NCI-H345 (cell line): ENCODE data around the gene CTNND2.
"Not testable (repeated sequence)": the region's sequence is repeated elsewhere in the genome, so short reads cannot be mapped to it uniquely, and the experiment has no call there.

ENCODE experiments used
- DNase-seq: peaks from one replicate; lab custom pipeline; 2025; lab: John Stamatoyannopoulos, UW

The CTNND2 gene

DNA sequence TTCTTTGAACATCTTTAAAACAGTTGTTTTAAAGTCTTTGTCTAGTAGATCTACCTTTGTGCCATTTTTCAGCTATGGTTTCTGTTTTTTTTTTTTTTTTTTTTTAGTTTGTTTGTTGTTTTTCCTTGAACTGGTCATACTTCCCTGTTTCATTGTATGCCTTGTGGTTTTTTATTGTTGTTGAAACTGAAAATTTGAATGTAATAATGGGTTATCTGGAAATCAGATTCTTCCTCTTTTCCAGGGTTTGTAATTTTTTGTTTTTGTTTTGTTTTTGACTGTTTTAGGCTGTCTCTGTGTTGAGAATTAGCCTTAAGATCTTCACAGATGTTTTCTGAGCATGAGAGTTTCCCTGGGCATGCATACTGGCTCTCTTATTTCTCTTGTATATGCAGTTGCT, 873.6 kb downstream of the CTNND2 start:
- no peak for DNase-seq

DNA sequence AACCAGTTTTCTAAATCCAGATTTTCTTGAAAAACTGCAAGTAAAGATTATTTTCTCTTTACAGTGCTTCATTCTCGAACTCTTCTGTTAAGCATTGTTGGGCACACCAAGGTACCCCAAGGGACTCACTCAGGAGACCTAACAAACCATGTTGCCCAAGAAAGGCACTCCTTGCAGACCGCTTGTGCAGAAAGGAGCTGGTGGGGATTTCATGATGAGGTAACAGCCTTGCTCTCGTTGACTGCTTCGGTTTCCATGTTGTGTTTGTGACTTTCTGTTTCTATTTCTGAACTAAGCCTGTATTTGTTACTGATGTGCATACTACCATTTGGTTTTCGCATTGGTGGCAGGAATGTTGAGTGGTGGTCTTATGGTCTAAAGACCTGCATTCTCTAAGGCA, 876.6 kb downstream of the CTNND2 start:
- no peak for DNase-seq

DNA sequence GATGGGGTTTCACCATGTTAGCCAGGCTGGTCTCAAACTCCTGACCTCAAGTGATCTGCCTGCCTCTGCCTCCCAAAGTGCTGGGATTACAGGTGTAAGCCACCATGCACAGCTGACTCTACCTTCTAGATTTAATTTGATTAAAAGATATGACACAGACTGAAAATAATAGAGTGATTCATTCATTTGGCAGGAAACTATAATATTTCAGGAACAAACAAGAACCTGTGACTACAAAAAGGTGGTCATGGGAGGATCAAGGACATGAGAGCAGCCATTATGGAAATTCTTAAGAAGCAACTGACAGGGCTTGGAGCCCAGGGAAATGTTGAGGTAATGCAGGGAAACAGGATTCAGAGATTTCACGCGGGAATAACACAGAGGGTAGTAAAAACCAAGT, 877.7 kb downstream of the CTNND2 start:
- no peak for DNase-seq

DNA sequence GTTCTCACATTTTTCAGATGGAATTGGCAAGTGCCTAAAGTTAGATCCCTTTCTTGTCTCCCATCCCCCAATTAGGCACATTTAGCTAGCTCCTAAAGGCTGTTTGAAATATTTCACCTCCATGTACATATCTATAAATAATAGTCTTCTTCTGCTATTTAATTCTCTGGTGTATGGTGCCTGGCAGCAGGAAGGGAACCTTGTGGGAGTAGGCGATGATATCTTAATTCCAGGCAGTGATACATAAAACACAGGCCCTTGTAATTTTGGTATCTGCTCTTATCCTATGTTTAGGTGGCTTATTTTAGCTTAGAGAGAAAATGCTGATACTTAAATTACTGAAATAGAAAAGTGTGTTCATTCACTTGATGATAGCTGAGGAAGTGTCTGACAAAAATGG, 880.3 kb downstream of the CTNND2 start:
- no peak for DNase-seq

DNA sequence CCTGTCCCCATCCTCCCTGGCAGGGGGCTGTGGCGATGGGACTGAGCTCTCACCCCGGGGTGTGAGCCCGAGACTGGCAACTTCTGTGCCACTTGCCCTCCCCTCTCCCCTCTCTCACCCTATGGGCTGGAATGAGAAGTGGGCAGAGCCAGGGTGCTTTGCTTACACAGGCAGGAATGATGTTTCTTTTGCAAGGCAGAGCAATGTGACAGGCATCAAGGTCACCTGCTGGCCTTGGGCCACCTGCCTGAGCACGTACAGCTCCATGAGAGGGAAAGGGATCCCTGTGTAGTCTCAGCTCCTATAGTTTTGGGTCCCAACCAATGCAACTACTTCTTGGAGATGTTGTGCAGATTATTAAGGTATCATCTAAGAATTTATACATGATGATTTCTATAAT, 890.5 kb downstream of the CTNND2 start:
- no peak for DNase-seq

DNA sequence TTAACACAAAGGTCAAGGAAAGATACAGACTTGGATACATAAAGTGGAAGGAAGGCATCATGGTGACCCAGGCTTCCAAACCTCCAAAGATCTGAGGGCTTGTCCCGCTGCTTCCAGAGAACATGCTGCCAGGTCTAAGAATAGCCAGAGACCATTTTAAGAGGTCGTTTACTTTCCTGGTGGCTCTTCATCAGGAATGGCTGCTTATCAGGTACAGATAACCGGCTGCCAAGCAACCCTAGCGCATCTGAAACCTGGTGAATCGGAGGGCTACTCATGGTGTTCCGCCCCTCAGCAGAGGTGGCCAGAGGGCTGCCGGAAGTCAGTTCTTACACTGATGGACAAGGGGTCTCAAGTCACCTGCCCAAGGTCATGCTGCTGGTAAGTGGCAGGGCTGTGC, 892.0 kb downstream of the CTNND2 start:
- no peak for DNase-seq

DNA sequence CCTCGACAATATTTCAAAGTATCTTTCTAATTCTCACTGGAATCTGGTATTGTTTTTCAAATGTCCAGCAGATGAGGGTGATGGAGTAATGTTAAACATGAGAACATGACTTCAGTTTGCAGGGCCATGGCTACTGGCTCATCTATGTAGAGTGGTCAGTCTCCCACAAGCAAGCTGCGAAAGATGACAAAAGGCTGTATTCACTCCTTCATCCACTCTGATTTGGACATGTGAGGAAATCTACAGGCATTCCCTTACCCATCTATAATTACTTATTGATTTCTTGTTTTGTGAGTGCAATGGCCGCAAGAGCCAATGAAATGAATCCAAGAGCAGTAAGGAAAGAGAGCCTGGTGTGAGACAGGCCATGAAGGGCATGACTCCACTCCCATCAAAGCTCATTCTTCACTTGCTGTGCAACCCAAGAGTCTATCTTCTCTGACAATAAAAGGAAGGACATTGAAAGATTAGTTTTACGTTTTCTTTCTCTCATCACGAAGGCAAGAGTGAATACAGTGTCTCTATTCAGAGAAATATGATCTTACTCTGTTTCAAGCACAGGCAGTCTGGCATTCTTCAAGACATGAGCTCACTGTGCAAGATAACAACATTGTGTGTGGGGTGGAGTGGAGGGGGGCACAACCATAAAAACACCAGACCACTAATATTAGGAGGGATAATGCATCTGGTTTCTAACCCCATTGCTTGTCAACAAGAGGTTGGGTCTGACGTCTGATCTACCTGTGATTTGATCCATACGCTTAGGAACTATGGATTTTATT, 893.6 kb downstream of the CTNND2 start:
- DNase-seq: no peak

DNA sequence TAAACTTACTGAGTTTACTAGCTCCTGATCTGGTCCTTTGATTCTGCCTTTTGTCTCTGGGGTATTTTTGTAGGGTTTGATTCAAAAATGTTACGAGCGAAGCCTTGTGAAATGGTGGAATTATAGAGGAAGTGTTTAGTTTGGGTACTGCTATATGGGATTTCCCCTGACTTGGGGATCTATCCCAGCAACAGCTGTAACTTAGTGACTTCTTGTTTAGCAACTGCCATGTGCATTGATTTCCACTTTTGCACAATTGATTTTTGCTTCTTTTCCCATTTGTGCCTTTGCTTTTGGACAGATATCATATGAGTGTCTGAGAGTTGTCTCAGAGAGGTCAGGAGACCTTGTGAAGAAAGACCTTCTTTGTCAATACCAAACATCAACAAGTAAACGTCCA, 894.7 kb downstream of the CTNND2 start:
- no peak for DNase-seq

DNA sequence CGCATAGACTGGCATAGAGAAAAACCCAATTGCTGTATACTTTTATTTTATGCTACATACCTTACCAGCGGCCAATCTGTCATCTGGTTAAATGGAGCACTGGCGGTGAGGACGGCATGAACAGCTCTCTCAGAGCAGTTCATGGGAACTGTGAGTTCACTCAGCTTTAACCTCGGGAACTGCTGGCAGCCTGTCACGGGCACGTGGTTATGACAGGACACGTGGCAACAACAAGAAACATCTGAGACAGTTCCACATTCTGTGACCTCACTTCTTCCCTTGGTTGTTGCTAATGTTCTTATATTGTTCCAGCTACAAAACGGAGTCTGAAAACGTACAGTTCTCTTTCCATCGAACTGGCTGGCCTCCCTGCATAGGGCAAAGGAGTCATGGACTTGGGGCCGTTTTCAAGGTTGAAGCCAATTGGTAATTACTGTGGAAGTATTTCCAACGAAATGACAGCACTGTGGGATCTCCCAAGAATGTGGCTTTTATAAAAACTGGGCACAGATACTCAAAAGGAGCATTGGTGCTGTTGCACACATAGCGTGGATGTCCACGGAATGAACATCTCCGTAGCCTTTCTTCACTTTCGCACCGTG, 896.9 kb downstream of the CTNND2 start:
- no peak for DNase-seq

DNA sequence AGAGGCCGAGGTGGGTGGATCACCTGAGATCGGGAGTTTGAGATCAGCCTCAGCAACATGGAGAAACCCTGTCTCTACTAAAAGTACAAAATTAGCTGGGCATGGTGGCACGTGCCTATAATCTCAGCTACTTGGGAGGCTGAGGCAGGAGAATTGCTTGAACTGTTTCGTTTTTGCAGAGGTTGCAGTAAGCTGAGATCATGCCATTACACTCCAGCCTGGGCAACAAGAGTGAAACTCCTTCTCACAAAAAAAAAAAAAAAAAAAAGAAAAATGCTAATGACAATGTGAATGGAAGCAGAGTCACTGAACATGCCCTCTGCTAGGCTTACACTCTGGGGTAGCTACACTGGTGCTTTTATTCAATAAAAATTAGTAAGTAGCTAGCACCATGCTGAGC, 899.7 kb downstream of the CTNND2 start:
- not testable (repeated sequence) for DNase-seq

DNA sequence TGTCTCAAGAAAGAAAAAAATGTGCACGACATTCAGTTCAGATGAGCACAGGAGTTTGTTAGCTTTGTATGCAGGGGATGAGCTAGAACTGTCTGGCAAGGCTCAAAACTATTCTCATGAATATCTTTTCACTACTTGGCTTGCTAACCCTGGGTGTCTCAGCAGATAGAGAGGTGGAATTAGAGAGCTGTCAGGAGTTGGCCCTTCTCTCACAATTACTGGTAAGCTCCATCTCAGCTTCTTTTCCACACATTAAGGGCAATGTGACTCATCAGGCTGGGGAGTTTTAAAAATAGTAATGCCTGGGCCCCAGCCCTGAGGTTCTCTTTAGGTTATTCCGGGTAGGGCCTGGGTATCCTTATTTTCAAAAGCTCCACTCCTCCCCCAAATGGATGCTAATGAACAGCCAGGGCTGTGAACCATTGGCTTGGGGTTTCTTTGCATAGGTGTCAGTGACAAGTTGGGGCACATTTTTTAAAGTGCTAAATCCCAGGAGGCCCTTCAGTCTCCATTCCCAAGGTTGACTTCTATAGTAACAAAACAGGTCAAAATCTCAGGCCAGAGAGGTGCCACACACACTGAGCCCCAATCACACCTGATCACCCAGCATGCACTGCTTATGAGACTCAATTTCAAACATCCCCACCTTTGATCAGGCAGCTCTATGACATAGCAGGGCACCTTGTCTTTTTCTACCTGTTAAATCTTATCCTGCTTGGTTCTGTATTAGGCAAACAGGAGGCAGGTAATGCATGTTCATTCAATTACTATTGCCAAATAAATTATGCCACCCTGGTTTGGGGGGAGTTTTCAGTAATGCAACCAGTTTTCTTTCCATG, 903.5 kb downstream of the CTNND2 start:
- no peak for DNase-seq

DNA sequence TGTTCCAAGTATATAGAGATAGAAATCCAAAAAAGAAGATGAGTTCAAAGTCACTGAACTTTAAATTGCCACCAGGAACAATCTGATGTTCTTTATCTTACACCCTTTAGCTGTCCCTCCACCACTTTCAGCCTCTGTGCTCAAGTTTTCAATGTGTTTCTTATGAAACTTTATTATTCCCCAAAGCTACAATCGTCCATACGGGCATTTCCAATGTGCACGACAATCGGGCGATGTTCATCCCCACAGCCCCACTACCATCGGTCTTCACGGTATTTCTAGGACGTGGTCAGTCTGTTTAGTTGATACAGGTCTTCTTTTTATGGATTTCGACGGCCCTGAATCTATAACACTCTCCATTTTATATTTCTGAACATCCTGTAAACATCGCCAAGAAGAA, 904.5 kb downstream of the CTNND2 start:
- DNase-seq: no peak

DNA sequence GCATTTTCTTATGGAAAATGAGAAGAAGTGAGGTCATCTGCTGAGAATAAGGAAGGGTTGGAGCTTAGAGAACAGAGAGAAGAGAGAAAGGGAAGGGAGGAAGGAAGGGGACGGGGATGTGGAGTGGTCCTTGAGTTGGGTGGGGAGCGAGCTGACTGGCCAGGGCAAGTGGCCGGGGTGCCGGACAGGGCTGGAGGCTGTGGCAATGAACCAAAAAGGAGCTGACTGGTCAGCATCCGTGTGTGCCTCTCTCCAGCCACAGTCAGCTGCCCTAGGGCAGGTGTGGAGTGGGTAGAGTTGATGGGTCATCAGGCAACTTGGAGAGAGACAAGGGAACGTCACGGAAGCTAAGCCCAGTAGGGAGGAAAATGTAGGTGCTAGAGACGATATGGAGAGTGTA, 908.4 kb downstream of the CTNND2 start:
- no peak for DNase-seq

DNA sequence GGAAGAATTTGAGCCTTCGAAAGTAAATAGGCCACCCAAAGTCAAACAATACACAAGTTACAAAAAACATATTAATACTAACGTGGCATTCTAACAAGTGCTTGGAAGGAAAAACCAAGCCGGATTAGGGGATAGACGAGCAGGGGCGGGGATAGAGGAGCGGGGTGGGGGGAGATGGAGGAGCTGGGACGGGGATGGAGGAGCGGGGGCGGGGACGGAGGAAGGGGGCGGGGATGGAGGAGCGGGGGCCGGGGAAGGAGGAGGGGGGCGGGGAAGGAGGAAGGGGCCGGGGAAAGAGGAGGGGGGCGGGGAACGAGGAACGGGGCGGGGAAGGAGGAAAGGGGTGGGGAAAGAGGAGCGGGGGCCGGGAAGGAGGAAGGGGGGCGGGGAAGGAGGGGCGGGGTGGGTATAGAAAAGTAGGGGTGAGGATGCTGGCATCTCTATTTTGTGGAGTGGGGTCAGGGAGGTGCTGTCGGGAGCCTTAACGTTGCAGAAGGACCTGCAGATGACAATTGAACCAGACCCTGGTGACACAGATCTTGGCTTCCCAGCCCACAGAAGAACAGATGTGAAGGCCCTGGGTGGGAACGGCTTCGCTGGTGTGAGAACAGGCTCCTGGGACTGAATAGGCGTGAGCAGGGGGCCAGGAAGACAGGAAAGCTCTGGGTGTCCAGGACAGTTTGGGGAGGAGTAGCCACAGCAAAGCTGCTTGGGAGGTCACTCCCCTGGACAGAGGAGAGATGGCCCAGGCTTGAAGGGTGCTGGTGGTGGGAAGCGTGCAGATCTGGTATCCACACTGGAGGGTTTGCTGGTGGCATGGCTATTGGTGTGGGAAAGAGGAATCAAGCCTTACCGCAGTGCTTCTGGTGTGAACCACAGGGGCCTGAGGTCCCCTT, 909.9 kb downstream of the CTNND2 start:
- no peak for DNase-seq

DNA sequence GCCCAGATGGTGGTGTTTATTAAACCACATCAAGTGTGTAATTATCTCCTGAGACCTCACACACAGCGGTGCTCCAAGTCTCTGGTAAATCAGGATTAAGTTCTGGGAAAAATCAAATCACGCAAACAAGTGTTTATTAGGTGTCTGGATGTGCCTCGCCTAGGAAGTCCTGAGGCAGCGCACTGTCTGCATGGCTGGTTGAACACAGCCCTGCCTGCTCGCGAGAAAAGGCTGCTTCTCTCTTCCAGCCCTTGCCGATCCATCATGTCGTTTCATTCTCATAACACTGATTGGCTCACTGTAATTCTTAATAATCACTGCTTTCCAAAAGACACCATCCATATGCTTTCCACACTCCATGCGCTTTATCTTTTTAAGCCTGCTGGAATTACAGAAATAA, 913.6 kb downstream of the CTNND2 start:
- DNase-seq: no peak

DNA sequence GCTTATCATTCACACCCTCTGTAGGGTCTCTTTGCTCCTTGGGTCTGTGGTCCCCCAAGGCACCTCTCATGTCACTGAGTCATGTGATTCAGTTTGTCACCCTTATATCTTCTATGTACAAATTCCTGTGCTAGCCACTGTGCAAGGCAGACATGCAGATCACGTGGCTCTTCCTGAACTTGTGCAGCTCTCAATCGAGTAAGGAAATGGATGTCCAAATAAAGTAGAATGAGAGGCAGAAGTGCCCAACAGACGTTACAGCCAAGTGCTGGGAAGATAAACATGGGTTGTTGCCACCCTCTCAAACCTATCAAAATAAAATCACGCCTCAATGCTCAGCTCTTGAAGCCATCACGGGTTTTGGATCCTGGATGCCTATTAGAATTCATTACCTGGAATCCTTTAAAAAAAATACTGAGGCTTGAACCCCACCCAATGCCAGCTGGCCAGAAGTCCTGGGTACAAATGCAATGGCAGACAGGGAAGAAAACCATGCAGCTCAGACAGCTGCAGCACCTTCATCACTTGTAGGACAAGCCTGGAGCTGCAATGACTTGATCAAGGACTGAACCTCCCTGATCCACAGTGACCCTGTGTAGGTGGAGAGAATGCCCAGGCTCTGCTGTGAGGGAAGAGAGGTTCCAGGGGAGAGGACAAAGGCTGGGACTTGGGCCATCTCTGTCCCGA, 914.5 kb downstream of the CTNND2 start:
- DNase-seq: no peak

DNA sequence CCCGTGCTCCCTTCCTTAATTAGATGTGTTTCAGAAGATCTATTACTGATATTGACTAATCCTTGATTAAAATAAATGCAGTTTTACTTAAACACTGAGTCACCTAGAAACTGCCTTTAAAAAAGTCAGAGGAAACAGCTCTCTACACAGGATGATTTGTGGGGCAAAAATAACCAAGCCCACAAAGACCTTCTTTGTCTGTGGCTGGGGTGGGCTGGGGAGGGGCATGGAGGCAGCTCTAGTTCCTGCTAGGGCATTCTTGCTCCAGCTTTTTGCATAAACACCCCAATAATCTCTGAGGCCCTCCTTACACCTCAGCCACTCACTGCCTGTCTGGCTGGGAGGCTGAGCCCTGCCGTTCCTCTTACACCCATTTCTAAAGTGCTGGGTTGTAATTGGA, 915.6 kb downstream of the CTNND2 start:
- DNase-seq: no peak

DNA sequence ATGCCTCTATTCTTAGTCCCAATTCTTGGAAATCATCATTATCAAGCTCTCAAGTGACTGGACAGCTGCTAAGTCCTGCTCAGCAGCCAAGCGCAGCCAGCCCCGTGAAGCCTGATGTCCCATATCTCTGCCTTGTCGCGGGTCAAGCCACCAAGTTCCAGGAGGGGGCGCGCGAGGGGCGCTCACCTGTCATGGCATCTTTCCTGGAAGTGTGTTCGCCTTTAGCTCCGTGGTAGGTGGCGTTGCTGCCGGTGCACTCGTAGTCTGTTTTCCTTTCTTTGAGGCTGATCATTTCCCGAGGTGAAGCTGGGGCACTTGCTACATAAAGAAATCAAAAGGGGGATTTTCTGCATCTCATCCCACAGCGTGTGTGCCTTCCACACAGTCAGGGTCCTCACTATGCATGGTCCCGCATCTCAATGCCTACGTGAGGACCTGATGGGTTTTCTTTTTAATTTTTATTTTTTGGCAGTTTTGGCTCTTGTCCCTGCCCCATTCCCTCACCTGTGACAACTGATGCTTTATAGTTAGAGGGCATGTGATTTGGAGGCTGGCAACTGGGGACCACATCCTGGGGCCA, 916.2 kb downstream of the CTNND2 start:
- peak; percentile 1 for DNase-seq

DNA sequence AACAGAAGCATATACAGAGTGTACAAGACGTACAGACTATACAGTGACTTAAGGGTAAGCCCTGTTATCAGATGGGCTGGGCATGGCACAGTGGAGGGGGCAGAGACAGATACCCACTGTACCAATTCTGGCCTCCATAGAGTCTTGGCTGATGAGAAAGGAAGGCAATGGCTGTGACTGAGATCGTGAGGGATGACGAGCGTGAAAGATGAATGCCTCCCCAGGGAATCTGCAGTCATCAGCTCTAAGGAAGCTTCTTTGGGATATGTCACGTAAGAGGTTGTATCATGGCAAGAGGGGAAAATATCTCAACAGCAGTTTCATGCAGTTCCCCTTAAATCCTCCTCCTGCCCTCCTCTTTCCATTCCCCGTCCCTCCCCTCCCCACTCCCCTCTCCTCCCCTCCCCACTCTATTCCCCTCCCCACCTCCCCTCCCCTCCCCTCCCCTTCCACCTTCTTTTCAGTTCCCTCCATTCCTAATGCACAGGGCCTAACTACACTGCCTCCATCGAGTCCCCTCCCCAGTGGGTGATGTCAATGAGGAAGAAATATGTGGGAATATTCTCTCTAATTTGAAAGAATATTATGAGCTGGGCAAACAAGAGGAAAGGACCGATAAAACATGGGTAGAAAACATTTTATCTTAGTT, 916.8 kb downstream of the CTNND2 start:
- DNase-seq: no peak

DNA sequence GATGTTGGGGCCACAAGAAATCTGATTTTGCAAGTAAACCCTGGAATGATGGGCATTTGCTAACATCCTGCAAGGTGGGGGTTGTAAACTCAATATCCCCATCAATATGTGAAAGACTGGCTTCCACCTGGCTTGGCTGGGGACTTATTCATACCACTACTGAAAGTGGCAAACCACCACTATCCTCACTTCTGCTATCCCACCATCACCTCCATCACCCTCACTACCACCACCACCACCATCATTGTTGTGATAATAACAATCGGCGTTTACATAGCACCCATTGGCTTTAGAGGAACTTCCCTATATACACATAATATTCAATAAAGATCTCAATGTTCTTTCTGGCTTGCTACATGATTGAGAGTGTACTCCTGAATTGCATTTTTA, 918.5 kb downstream of the CTNND2 start:
- no peak for DNase-seq
